GM21390 (cell line): ENCODE data around the gene CEACAM20.
A peak's percentile ranks its signal among the peaks of the same experiment; 100 is the strongest.
"Not testable (repeated sequence)": the region's sequence is repeated elsewhere in the genome, so short reads cannot be mapped to it uniquely, and the experiment has no call there.

Source experiments
- ATAC-seq: cut with Tn5 transposase; IDR thresholded peaks from one replicate; pipeline ENCODE4 v1.9.1; 2021; ENCODE audit not compliant: unreplicated experiment

The CEACAM20 gene

DNA sequence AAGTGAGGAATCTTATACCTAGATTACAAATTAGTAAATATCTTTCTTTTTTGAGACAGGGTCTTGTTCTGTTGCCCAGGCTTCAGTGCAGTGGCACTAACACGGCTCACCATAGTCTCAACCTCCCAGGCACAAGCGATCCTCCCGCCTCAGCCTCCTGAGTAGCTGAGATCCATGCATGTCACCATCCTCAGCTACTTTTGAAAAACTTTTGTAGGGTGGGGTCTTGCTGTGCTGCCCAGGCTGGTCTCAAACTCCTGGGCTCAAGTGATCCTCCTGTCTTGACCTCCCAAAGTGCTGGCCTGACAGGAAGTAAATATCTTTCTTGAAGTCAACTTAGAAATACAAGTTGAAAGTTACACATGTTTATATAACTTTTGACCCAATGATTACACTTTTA, 20.0 kb upstream of the CEACAM20 start:
- no peak for ATAC-seq

DNA sequence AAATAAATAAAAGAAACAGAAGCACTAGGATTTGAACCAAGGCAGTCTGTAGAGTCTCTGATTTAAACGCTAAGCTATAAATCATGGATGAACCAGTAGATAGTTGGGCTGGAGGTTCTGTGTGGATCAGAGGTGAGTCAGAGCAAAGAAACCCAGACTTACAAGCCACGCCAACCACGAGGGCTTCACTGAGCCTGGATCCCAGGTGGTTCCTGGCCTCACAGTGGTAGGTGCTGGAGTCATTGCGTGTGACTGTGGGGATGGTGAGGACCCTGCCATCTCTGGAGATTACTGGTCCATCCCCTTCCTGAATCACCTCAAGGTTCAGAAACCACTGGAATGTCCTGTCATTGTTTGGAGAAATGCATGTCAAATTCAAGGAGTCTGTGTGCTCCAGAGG, 19.3 kb upstream of the CEACAM20 start:
- no peak for ATAC-seq

DNA sequence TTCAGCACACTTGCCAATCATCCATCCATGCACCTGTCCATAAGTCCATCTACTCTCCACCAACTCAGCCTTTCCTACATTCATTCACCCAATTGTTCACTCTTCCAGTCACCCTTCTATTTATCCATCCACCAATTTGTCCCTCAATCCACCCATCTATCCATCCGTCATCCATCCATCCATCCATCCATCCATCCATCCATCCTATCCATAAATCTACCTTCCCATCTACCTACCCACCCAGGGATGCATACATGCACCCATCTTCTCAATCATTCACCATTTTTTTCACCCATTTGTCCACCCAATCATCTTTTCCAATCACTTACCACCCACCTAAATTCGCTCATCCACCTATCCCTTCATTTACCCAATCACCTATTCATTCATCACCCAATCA, 14.6 kb upstream of the CEACAM20 start:
- ATAC-seq = no peak

DNA sequence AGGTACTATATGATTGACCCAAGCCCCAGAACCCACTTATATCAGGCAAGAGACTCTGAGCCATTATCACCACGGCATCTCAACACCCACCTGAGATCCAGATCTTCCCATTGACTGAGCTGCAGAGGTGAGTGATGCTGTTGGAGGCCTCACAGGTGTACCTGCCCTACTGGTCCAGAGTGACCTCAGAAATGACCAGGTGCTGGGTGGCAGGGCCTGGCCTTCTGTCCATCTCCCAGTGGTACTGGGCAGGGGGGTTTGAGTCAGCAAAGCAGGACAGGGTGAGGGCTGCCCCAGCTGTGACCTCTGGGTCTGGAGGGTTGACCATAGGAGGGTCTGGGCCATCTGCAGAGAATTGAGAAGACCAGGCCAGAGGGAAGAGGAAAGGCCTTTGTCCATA, 13.2 kb upstream of the CEACAM20 start:
- ATAC-seq = no peak

DNA sequence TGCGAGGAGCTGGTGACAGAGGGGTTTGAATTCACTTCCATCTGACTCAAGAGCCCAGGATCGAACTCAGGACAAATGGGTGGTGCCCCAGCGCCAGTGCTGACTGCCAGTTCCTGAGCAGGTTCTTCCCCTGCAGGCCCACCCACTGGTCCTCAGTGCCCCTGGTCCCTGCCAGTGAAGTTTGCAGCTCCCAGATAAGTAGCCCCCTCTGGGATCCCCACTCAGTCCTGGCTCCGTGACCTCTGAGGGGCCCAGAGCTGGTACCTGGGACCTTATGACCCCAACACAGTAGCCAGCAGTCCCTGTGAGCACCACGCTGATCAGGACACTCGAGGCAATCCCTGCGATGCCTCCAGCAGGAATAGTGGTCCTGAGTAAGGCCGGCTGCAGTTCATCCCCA, 11.3 kb upstream of the CEACAM20 start:
- ATAC-seq = no peak

DNA sequence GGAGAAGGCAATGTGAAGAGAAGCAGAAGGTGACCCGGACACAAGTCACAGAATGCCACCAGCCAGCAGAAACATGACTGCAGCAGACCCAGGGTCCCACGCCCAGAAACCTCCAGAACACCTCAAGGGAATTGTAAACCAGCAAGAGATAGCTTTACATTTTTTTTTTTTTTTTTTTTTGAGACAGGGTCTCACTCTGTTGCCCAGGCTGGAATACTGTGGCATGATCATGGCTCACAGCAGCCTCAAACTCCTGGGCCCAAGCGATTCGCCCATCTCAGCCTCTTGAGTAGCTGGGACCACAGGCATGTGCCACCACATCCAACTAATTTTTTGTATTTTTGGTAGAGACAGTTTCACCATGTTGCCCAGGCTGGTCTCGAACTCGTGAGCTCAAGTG, 10.5 kb upstream of the CEACAM20 start:
- ATAC-seq = no peak

DNA sequence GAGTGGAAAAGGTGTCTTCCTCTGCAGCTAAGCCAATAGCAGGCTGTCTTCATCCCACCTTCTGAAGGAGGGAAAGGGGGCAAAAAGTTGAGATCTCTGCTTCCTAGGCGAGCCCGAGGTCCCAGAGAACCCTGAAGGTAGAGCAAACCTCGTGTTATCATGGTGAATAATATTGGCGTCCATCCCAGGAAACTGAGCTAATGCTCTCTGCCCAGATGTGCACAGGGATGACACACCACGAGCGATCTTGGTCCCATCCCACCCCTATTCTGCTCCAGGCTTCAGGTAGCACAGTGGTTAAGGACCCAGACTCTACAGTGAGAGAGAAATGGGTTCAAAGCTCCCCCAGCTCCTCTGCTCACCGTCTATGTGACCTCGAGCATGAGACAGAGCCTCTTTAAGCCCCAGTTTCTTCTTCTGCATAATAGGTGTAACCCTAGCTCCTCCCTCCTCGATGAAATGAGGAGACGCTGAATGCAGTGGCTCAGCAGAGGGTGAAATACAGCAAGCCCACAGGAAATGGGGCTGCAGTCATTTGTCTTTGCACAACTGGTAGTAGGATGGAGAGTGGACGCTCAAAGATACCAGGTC, 9.9 kb upstream of the CEACAM20 start:
- no peak for ATAC-seq

DNA sequence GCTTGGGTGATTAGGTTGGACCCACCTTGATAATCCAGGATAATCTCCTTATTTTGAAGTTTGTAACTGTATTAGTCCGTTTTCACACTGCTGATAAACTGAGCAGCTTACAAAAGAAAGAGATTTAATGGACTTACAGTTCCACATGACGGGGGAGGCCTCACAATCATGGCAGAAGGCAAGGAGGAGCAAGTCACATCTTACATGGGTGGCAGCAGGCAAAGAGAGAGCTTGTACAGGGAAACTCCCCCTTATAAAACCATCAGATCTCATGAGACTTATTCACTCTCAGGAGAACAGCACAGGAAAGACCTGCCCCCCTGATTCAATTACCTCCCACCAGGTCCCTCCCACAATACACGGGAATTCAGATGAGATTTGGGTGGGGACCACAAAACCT, 5.9 kb upstream of the CEACAM20 start:
- not testable (repeated sequence) for ATAC-seq

DNA sequence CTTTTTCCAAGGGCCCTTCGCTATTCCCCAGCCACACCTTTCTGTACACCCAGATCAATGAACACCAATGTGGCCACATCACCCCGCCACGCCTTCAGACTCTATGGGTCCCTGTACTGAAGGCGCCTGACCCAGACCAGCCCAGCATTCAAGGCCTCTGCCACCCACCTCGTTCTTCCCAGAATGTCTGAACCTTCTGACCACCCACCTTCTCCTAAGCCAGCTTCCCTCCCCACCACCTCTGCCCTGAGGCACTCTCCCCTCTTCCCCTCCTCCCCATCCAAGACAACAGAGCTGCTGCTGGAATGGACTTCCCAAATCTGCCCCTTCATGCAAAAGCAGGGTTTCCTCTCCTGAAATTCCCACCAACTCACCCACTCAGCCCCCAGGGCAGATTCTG, 3.3 kb upstream of the CEACAM20 start:
- no peak for ATAC-seq

DNA sequence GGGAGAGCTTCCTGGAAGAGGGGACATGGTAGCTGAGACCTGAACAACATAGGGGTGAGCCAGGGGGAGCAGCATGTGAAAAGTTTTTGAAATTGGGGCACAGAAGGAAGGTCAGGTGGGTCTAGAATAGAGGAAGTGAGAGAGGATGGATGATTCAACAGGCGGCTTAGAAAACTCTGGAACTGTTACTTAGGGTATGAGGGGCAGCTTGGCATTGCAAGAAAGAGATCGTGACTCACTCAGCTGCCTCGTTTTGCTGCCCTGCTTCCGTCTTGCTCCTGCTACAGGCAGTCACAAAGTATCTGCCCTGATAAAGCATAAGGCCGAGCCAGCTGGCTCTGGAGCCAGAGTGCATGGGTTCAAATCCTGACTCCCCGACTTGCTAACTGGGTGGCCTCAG, 1.3 kb upstream of the CEACAM20 start:
- ATAC-seq = no peak

DNA sequence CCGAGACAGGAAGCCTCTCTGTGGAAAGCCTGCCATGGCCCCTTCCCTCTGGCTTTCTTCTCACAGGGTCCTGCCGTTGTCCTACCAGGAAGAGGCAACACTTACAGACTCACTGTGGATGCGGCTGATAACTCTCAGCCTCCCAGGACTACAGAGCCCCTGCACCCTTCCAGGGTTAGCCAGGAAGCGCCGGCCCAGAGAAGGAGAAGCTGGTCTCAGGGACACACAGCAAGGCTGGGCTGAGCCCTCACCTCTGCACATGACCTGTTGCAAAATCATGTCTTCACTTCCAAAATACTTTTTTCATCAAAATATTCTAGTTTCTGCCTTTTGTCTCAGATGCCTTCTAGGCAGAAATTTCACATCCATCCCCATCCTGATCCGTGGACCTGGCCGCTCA, 1.9 kb downstream of the CEACAM20 start:
- ATAC-seq = no peak

DNA sequence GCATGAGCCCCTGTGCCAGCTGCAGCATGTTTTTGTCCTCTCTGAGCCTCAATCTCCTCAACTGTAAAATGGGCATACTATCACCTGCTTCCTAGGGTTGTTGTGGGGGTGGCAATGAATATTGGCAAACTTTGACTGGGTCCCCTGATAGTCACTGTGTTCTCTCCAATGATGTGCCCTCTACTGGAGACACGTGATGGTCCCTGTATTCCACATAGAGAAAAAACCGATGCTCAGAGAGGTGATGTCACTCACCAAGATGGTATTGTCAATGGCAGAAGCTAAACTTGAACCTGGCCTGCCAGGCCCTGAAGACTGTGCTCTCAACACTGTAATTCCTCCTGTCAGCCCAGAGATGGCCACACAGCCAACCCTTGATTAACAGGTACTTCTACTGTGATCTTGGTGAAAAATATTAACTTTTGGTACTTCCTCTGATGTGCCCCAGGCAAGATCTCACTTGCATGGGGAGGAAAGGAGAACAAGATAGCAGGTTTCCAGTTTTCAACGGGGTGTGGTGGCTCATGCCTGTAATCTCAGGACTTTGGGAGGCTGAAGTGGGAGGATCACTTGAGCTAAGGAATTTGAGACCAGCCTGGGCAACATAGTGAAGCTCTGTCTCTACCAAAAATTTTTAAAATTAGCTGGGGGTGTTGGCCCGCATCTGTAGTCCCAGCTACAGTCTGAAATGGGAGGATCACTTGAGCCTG, 3.6 kb downstream of the CEACAM20 start:
- ATAC-seq = no peak

DNA sequence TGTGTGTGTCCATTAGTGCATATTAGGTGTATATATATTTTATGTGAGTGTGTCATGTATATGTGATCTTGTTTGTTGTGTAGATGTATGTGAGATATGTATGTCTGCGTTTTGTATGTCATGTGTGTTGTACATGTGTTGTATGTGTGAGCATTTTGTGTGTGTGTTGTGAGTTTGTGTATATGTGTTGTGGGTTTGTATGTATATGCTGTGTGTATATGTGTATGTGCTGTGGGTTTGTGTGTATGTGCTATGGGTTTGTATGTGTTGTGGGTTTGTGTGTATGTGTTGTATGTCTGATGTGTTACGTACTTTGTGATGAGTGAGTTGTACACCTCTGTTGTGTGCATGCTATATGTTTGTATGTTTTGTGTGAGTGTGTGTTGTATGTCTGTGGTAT, 8.1 kb downstream of the CEACAM20 start:
- no peak for ATAC-seq

DNA sequence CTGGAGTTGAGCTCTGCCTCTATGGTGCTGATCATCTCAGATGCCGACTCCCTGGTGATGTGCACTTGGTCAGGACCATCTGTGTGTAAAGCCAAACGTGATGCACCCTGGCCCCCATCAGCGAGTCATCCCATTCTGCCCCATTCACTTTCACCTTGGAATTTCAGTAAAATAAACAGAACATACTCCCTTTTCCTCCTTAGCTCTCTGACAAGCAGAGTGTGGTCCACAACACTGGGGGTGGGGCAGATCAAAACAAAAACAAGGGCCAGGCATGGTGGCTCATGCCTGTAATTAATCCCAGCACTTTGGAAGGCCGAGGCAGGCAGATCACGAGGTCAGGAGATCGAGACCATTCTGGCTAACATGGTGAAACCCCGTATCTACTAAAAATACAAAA, 12.3 kb downstream of the CEACAM20 start:
- ATAC-seq = no peak

DNA sequence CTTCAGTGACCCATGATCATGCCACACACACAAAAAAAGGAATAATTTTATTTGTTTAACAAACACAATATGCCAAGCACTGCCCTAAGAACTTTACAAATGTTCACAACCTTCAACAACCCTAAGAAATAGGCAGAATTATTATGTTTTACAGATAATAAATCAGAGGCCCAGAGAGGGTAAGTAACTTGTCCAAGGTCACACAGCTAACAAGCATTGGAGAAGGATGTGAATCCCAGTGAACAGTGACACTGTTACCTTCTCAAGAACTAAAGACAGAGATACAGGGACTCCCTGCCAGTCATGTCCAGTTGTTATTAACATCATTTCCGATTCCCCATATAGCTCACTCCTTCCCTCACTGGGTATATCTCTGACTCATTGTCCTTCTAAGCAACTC, 13.6 kb downstream of the CEACAM20 start:
- no peak for ATAC-seq

DNA sequence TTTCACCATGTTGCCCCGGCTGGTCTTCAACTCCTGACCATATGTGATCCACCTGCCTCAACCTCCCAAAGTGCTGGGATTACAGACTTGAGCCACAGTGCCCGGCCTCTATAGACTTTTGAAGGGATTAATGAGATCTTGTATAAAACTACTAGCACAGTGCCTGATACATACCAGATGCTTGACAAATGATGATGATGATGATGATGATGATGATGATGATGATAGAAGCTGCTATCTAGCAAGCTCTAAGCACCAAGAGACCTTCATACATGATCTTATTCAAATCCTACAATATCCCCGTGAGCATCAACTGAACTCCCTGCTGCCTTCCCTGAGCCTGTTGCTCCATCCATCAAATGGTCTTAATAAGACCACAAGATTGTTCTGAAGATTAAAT, 14.4 kb downstream of the CEACAM20 start:
- no peak for ATAC-seq

DNA sequence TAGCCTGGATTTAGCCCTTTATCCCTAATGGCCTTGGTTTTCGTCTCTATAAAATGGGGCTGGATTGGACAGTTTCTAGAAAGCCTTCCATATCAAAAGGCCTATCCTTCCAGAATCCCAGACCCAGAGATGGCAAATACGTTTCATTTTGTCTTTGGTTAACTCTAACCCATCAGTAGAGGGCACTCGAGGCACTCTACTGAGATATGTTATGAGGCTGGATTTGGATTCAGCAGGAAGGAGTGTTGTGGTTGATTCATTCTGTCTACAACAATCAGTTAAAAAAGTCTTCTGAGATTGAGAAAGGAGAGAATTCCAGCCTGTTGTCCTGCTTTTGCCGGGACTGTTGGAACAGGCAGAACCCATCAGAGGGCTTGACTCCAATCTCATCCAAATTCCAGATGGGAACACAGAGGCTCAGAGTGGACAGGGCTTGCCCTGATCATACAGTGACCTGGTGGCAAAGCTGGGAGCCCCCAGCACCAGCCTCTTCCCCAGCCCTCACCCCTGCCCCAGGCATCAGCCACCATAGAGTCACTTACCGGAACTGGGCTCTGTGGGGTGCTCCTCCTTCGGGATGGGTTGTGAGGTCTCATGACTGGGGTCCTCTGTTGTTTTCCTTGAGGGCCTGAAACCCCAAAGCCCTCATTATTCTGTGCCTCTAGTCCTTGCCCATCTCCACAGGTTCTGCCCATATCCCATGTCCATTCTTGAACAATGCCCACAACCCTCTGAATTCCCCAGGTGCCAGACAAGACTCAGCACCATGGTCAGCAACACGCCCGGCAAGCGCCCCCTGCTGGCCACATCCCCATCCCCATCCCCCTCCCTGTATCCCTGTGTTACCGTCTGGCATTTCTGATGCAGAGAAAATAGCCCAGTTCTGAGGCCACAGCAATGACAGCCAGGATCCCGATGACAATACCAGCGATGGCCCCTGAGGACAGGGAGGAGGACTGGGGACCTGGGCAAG, 16.9 kb downstream of the CEACAM20 start:
- no peak for ATAC-seq

DNA sequence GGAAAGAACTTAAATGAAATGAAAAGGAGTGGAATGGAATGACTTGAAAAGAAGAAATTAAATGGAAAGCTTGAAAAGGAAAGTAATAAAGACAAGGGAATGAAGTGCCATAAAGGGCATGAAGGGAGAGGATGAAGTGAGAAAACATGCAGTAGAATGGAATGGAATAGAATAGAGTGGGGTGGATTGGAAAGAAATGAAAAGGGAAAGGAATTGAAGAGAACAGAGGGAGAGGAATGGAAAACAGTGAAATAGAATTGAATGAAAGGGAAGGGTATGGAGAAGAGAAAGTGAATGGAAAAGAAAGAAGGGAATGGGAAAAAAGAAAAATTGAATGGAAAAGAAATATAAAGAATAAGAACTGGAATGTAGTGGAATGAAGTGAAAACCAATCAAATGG, 20.0 kb downstream of the CEACAM20 start:
- no peak for ATAC-seq

DNA sequence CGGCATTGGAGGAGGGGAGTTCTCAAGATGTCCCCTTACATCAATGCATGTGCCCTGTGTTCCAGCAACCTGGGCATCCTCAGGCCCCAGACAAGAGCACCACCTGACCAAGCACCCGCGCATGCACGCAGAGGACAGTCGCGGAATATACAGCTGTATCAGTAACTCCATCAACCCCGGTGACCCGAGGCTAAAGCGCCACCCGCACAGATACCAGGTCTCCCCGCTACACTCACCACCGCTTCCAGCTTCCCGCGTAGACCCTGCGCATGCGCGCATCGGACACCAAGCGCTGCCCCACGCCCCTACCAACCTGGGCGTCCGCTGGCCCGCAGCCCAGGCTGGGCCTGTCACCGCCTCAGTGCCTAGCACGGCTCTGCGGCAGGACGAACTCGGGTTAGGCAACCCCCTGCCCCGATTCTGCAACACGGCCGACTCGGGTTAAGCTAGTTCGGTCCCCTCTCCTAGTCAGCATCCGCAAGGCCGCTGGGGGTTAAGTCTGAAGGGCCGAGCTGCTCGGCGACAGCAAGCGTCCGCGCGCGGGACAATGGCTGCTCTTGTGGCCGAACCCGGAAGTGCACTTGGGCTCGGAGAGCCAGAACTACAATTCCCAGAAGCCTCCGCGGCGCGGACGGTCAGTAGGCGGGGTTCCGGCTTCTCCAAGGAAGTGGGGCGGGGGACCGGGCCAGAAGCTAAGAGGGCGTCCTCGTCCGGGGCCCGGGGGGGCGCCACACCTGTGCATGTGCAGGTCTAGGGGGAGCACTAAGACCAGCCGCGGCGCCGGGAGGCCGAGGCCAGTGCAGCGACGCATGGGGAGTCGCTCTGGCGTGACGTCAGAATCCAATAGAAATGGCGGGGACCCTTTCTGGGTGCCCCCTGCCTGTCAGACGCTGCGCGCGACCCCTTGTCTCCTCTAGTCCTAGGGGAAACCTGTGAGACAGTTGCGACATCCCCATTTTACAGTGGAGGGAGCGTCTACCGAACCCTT, 29.2 kb downstream of the CEACAM20 start, which contains the start of gene ZNF180:
TSS of gene ZNF180 (minus strand) at position 561 of the 988 bp plus-strand sequence. CDS start 3,188 bp downstream, outside the sequence.
- peak; percentile 84 for ATAC-seq

DNA sequence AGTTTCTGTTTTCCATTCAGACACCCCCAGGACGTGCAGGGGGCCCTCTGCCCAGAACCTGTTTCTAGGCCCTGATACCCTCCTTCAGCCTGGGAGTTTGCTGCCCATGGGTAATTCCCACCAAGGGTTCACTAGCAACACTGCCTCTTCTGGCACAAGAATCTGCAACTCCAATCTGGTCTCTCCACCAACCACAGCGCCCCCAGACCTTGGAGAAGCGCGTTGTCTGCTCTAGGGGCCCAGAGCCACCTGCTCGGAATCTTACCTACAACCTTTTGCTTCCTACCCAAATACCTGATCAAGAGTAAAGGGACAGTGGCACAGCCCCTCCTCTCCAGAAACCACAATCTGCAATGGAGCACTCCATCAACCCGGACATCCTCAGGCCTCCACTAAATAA, 29.9 kb downstream of the CEACAM20 start:
- ATAC-seq = no peak

DNA sequence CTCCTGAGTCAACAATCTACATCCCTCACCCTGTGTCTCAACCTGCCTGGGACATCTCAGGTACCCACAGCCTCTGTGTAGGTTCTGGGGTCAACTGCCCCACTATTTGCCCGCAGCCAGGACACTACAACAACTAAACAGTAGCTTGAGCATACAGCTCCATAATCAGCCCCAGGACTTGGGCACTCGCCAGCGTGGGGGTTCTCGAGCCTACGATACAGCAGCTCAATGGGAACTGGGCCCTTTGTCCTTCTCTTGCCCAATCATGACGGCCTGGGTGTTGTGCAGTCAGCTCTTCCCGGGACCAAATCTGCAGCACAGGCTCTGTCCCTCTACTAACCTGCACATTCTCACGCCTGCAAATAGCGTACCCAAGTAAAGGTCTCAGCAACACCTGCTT, 30.5 kb downstream of the CEACAM20 start:
- no peak for ATAC-seq
